Astrocyte (in vitro differentiated cells and primary cell): ENCODE data around the gene CAPN3.

Experiments
- CTCF ChIP-seq: IDR thresholded peaks from 2 replicates; pipeline ENCODE4 v1.5.1; 2011; ENCODE audit warnings: low read depth, mild to moderate bottlenecking, inconsistent platforms, low read length, moderate library complexity; ENCODE audit not compliant: insufficient read depth
- EZH2 ChIP-seq: IDR thresholded peaks from 2 replicates; pipeline ENCODE4 v1.6.1; 2012; ENCODE audit warnings: mild to moderate bottlenecking, low read length, inconsistent platforms; ENCODE audit not compliant: insufficient read depth

- TF ChIP-seq CTCF (no peak), EZH2 (no peak)
Observed at GRCh38 chr15:42421376-42421775, 62.1 kb downstream of the CAPN3 start.
